ENCODE data around the gene TFDP1. TPM values are rescaled to one million over a fixed set of nuclear protein-coding genes. Genes with fewer than 3 reads are reported as not detected.

The TFDP1 gene
- total RNA-seq, 2 experiments from 2014 or later = 87.9 to 119 TPM

- DNase-seq (ENCODE audit: low spot score) = no peak
- POLR2A ChIA-PET = no interaction called here
- intact Hi-C loops (cut with micrococcal nuclease; ENCODE audit: unreplicated experiment) = no loop called here
- Histone ChIP-seq H4K20me1 (ENCODE audit: insufficient read depth, low read length) (no peaks in the 10 kb centered on the region), H3K9me3 (ENCODE audit: low read length) (no peaks in the 10 kb centered on the region), H2AFZ (ENCODE audit: low read length) (no peak overlapping the region), H3K4me2 (ENCODE audit: low read length) (no peak overlapping the region), H3K4me1 (ENCODE audit: insufficient read depth, low read length, poor library complexity, severe bottlenecking) (no peaks in the 10 kb centered on the region), H3K4me3 (ENCODE audit: low read depth, low read length, poor library complexity, severe bottlenecking) (no peak overlapping the region), H3K9me2 (ENCODE audit: insufficient read depth, low read length) (no peaks in the 10 kb centered on the region), H3K36me3 (ENCODE audit: insufficient read depth, low read length) (no peaks in the 10 kb centered on the region), H3K79me2 (ENCODE audit: insufficient read depth, low read depth, low read length) (no peaks in the 10 kb centered on the region), H3K27ac (ENCODE audit: low read depth, low read length, poor library complexity, severe bottlenecking) (no peak overlapping the region)
- TF ChIP-seq CTCF (conservative IDR thresholded peaks at IDR 0.05; ENCODE audit: low read length) (no peak), EZH2phosphoT487 (IDR thresholded peaks at IDR 0.05; ENCODE audit: borderline replicate concordance, low read depth, low read length) (no peak)
- BruUV-seq (replicated peaks) = no TSS peak
- CTCF ChIA-PET (ENCODE audit: unreplicated experiment) = no interaction called here
Measured at GRCh38 chr13:113669231-113669754, 84.7 kb downstream of the TFDP1 start.

- Histone ChIP-seq H3K36me3 (ENCODE audit: insufficient read depth, low read length) (no peaks in the 10 kb centered on the region), H3K4me1 (ENCODE audit: insufficient read depth, low read length, poor library complexity, severe bottlenecking) (no peaks in the 10 kb centered on the region), H3K4me3 (ENCODE audit: low read depth, low read length, poor library complexity, severe bottlenecking) (no peak overlapping the region), H3K27ac (ENCODE audit: low read depth, low read length, poor library complexity, severe bottlenecking) (no peak overlapping the region), H3K9me3 (ENCODE audit: low read length) (no peaks in the 10 kb centered on the region), H3K79me2 (ENCODE audit: insufficient read depth, low read depth, low read length) (no peaks in the 10 kb centered on the region), H4K20me1 (ENCODE audit: insufficient read depth, low read length) (no peaks in the 10 kb centered on the region), H2AFZ (ENCODE audit: low read length) (no peak overlapping the region), H3K9me2 (ENCODE audit: insufficient read depth, low read length) (no peaks in the 10 kb centered on the region), H3K4me2 (ENCODE audit: low read length) (no peak overlapping the region)
- CTCF ChIA-PET (ENCODE audit: unreplicated experiment) = no interaction called here
- POLR2A ChIA-PET = no interaction called here
- intact Hi-C loops (cut with micrococcal nuclease; ENCODE audit: unreplicated experiment) = no loop called here
- no peak for TF ChIP-seq CTCF (conservative IDR thresholded peaks at IDR 0.05; ENCODE audit: low read length)
- TF ChIP-seq EZH2phosphoT487 (IDR thresholded peaks at IDR 0.05; ENCODE audit: borderline replicate concordance, low read depth, low read length) = no peak
- BruUV-seq (replicated peaks) = no TSS peak
- DNase-seq (ENCODE audit: low spot score) = no peak
Measured at GRCh38 chr13:113669755-113670341, 85.3 kb downstream of the TFDP1 start.

- H4K20me1 ChIP-seq (ENCODE audit: insufficient read depth, low read length) = no peaks in the 10 kb centered on the region
- intact Hi-C loops (cut with micrococcal nuclease; ENCODE audit: unreplicated experiment) = no loop called here
- no peak overlapping the region for H2AFZ ChIP-seq (ENCODE audit: low read length)
- no peaks in the 10 kb centered on the region for H3K79me2 ChIP-seq (ENCODE audit: insufficient read depth, low read depth, low read length)
- POLR2A ChIA-PET = no interaction called here
- CTCF ChIA-PET (ENCODE audit: unreplicated experiment) = no interaction called here
- H3K4me3 ChIP-seq (ENCODE audit: low read depth, low read length, poor library complexity, severe bottlenecking) = no peak overlapping the region
- H3K4me1 ChIP-seq (ENCODE audit: insufficient read depth, low read length, poor library complexity, severe bottlenecking) = no peaks in the 10 kb centered on the region
- TF ChIP-seq EZH2phosphoT487 (IDR thresholded peaks at IDR 0.05; ENCODE audit: borderline replicate concordance, low read depth, low read length) = no peak
- no peak for TF ChIP-seq CTCF (conservative IDR thresholded peaks at IDR 0.05; ENCODE audit: low read length)
- H3K9me3 ChIP-seq (ENCODE audit: low read length) = no peaks in the 10 kb centered on the region
- no peaks in the 10 kb centered on the region for H3K36me3 ChIP-seq (ENCODE audit: insufficient read depth, low read length)
- H3K27ac ChIP-seq (ENCODE audit: low read depth, low read length, poor library complexity, severe bottlenecking) = no peak overlapping the region
- BruUV-seq (replicated peaks) = no TSS peak
- no peaks in the 10 kb centered on the region for H3K9me2 ChIP-seq (ENCODE audit: insufficient read depth, low read length)
- H3K4me2 ChIP-seq (ENCODE audit: low read length) = no peak overlapping the region
- no peak for DNase-seq (ENCODE audit: low spot score)
Measured at GRCh38 chr13:113670541-113670940, 86.0 kb downstream of the TFDP1 start.
